Measurements from ENCODE around the gene JAG1. TPM values are rescaled to one million over a fixed set of nuclear protein-coding genes. Genes with fewer than 3 reads are reported as not detected.

The JAG1 gene
- total and polyA plus RNA-seq, 8 donors: 31.2 to 70.8 (median 57.8) TPM

- H3K27me3 ChIP-seq: peaks cover 0 to 4% of the 10 kb centered on the region in 2 donors
- H3K4me3 ChIP-seq: peak overlapping the region; percentile 73 to 82
- peaks cover 0 to 24% of the 10 kb centered on the region in 2 donors for H3K36me3 ChIP-seq
- peak overlapping the region; percentile 98 to 99 for H3K27ac ChIP-seq
- no peaks in the 10 kb centered on the region for H3K9me3 ChIP-seq
- peaks cover 10 to 74% of the 10 kb centered on the region in 2 donors for H3K4me1 ChIP-seq
- intact Hi-C loops (cut with DNase I): loop anchor here in 1 of 2 donors (10.0 kb wide), 2 partner anchors 544 to 594 kb away; no protein-coding TSS in a partner anchor
- no peak for TF ChIP-seq CTCF (IDR thresholded peaks at IDR 0.05)
- DNase-seq (no peak), ATAC-seq (no peak)
These were observed 3.1 kb downstream of the JAG1 start for GRCh38 chr20:10670501-10671220.

GRCh38 chr20:10669843-10670446 lies 3.9 kb downstream of the JAG1 start:
- intact Hi-C loops (cut with DNase I): loop anchor here in 1 of 2 donors (10.0 kb wide), 2 partner anchors 545 to 595 kb away; no protein-coding TSS in a partner anchor
- ATAC-seq (no peak), DNase-seq (no peak)
- peaks cover 15 to 74% of the 10 kb centered on the region in 2 donors for H3K4me1 ChIP-seq
- H3K9me3 ChIP-seq: no peaks in the 10 kb centered on the region
- peak overlapping the region in 1 of 2 donors; percentile 99 for H3K27ac ChIP-seq
- no peaks in the 10 kb centered on the region for H3K27me3 ChIP-seq
- peaks cover 0 to 24% of the 10 kb centered on the region in 2 donors for H3K36me3 ChIP-seq
- TF ChIP-seq CTCF (IDR thresholded peaks at IDR 0.05): no peak
- H3K4me3 ChIP-seq: peak overlapping the region in 1 of 2 donors; percentile 73

- no peak overlapping the region for H3K27ac ChIP-seq
- no peaks in the 10 kb centered on the region for H3K9me3 ChIP-seq
- DNase-seq: no peak
- TF ChIP-seq CTCF (IDR thresholded peaks at IDR 0.05): no peak
- no peak for ATAC-seq
- H3K4me3 ChIP-seq: no peak overlapping the region
- H3K4me1 ChIP-seq: peaks cover 19 to 75% of the 10 kb centered on the region in 2 donors
- intact Hi-C loops (cut with DNase I): no loop called here
- peaks cover 0 to 26% of the 10 kb centered on the region in 2 donors for H3K36me3 ChIP-seq
- no peaks in the 10 kb centered on the region for H3K27me3 ChIP-seq
These were observed 5.0 kb downstream of the JAG1 start for GRCh38 chr20:10668677-10669368.

GRCh38 chr20:10667560-10668167 lies 6.1 kb downstream of the JAG1 start:
- H3K36me3 ChIP-seq: peaks cover 0 to 38% of the 10 kb centered on the region in 2 donors
- no peak overlapping the region for H3K4me3 ChIP-seq
- ATAC-seq: no peak
- intact Hi-C loops (cut with DNase I): no loop called here
- peak overlapping the region in 1 of 2 donors; percentile 55 for H3K27ac ChIP-seq
- no peak for DNase-seq
- no peaks in the 10 kb centered on the region for H3K27me3 ChIP-seq
- H3K9me3 ChIP-seq: no peaks in the 10 kb centered on the region
- peaks cover 19 to 75% of the 10 kb centered on the region in 2 donors for H3K4me1 ChIP-seq
- TF ChIP-seq CTCF (IDR thresholded peaks at IDR 0.05): no peak
